ENCODE results near the gene ITGA11. TPM values are rescaled to one million over a fixed set of nuclear protein-coding genes. Genes with fewer than 3 reads are reported as not detected.

Gene ITGA11
- polyA plus RNA-seq, 4 donors, result 0.27 to 0.99 (median 0.48) TPM; not detected in 1

GRCh38 chr15:68316061-68316804, 115.7 kb downstream of the ITGA11 start:
- Histone ChIP-seq H3K9me3 (ENCODE audit: control insufficient read depth in 2 of 2, insufficient read depth in 1 of 2, low read depth in 1 of 2, low read length in 1 of 2) (no peaks in the 10 kb centered on the region), H3K4me3 (ENCODE audit: low read depth in 1 of 3, low read length in 3 of 3) (no peak overlapping the region), H3K36me3 (ENCODE audit: control insufficient read depth in 3 of 3, insufficient read depth in 2 of 3, low read depth in 1 of 3, low read length in 3 of 3) (peaks cover 0 to 2% (median 0%) of the 10 kb centered on the region in 3 donors), H3K4me1 (ENCODE audit: control insufficient read depth in 3 of 3, insufficient read depth in 2 of 3, low read depth in 1 of 3, low read length in 2 of 3) (no peaks in the 10 kb centered on the region), H3K27ac (ENCODE audit: low read depth in 1 of 3, low read length in 2 of 3) (no peak overlapping the region), H3K27me3 (ENCODE audit: control insufficient read depth in 3 of 3, insufficient read depth in 3 of 3, low read length in 3 of 3) (no peaks in the 10 kb centered on the region)
- DNase-seq (no peak), FAIRE-seq (no peak)
- WGBS, 3 donors, result 65 to 70% (median 70%) methylated on average over 16 to 17 of the region's 17 CpGs

- Histone ChIP-seq H3K9me3 (ENCODE audit: control insufficient read depth in 2 of 2, insufficient read depth in 1 of 2, low read depth in 1 of 2, low read length in 1 of 2) (no peaks in the 10 kb centered on the region), H3K27ac (ENCODE audit: low read depth in 1 of 3, low read length in 2 of 3) (no peak overlapping the region), H3K36me3 (ENCODE audit: control insufficient read depth in 3 of 3, insufficient read depth in 2 of 3, low read depth in 1 of 3, low read length in 3 of 3) (peaks cover 0 to 2% (median 0%) of the 10 kb centered on the region in 3 donors), H3K4me3 (ENCODE audit: low read depth in 1 of 3, low read length in 3 of 3) (no peak overlapping the region), H3K4me1 (ENCODE audit: control insufficient read depth in 3 of 3, insufficient read depth in 2 of 3, low read depth in 1 of 3, low read length in 2 of 3) (no peaks in the 10 kb centered on the region), H3K27me3 (ENCODE audit: control insufficient read depth in 3 of 3, insufficient read depth in 3 of 3, low read length in 3 of 3) (no peaks in the 10 kb centered on the region)
- 71 to 79% (median 75%) methylated on average over 11 of the region's 11 CpGs for WGBS, 3 donors
- DNase-seq (no peak), FAIRE-seq (no peak)
These were observed 116.4 kb downstream of the ITGA11 start for GRCh38 chr15:68315495-68316031.

- DNase-seq (no peak), FAIRE-seq (no peak)
- H3K9me3 ChIP-seq (ENCODE audit: control insufficient read depth in 2 of 2, insufficient read depth in 1 of 2, low read depth in 1 of 2, low read length in 1 of 2), result no peaks in the 10 kb centered on the region
- no peak overlapping the region for H3K27ac ChIP-seq (ENCODE audit: low read depth in 1 of 3, low read length in 2 of 3)
- no peaks in the 10 kb centered on the region for H3K4me1 ChIP-seq (ENCODE audit: control insufficient read depth in 3 of 3, insufficient read depth in 2 of 3, low read depth in 1 of 3, low read length in 2 of 3)
- no peak overlapping the region for H3K4me3 ChIP-seq (ENCODE audit: low read depth in 1 of 3, low read length in 3 of 3)
- no peaks in the 10 kb centered on the region for H3K27me3 ChIP-seq (ENCODE audit: control insufficient read depth in 3 of 3, insufficient read depth in 3 of 3, low read length in 3 of 3)
- H3K36me3 ChIP-seq (ENCODE audit: control insufficient read depth in 3 of 3, insufficient read depth in 2 of 3, low read depth in 1 of 3, low read length in 3 of 3), result peaks cover 0 to 2% (median 0%) of the 10 kb centered on the region in 3 donors
- 79 to 88% (median 79%) methylated on average over 1 of the region's 1 CpG for WGBS, 3 donors
These were observed 116.9 kb downstream of the ITGA11 start for GRCh38 chr15:68315035-68315434.

GRCh38 chr15:68314563-68314962, 117.4 kb downstream of the ITGA11 start:
- 32 to 73% (median 48%) methylated on average over 11 of the region's 11 CpGs for WGBS, 3 donors
- H3K27ac ChIP-seq (ENCODE audit: low read depth in 1 of 3, low read length in 2 of 3), result no peak overlapping the region

GRCh38 chr15:68313501-68314410, 118.2 kb downstream of the ITGA11 start:
- H3K9me3 ChIP-seq (ENCODE audit: control insufficient read depth in 2 of 2, insufficient read depth in 1 of 2, low read depth in 1 of 2, low read length in 1 of 2), result no peaks in the 10 kb centered on the region
- H3K4me1 ChIP-seq (ENCODE audit: control insufficient read depth in 3 of 3, insufficient read depth in 2 of 3, low read depth in 1 of 3, low read length in 2 of 3), result no peaks in the 10 kb centered on the region
- H3K4me3 ChIP-seq (ENCODE audit: low read depth in 1 of 3, low read length in 3 of 3), result no peak overlapping the region
- DNase-seq, result no peak
- 82 to 83% (median 83%) methylated on average over 18 of the region's 18 CpGs for WGBS, 3 donors
- H3K27me3 ChIP-seq (ENCODE audit: control insufficient read depth in 3 of 3, insufficient read depth in 3 of 3, low read length in 3 of 3), result no peaks in the 10 kb centered on the region
- H3K36me3 ChIP-seq (ENCODE audit: control insufficient read depth in 3 of 3, insufficient read depth in 2 of 3, low read depth in 1 of 3, low read length in 3 of 3), result peaks cover 0 to 2% (median 0%) of the 10 kb centered on the region in 3 donors
- no peak for FAIRE-seq
- H3K27ac ChIP-seq (ENCODE audit: low read depth in 1 of 3, low read length in 2 of 3), result no peak overlapping the region

More at GRCh38 chr15:68314563-68314962, 117.4 kb downstream of the ITGA11 start:
- Histone ChIP-seq H3K4me1 (ENCODE audit: control insufficient read depth in 3 of 3, insufficient read depth in 2 of 3, low read depth in 1 of 3, low read length in 2 of 3) (no peaks in the 10 kb centered on the region), H3K27me3 (ENCODE audit: control insufficient read depth in 3 of 3, insufficient read depth in 3 of 3, low read length in 3 of 3) (no peaks in the 10 kb centered on the region), H3K4me3 (ENCODE audit: low read depth in 1 of 3, low read length in 3 of 3) (no peak overlapping the region), H3K9me3 (ENCODE audit: control insufficient read depth in 2 of 2, insufficient read depth in 1 of 2, low read depth in 1 of 2, low read length in 1 of 2) (no peaks in the 10 kb centered on the region), H3K36me3 (ENCODE audit: control insufficient read depth in 3 of 3, insufficient read depth in 2 of 3, low read depth in 1 of 3, low read length in 3 of 3) (peaks cover 0 to 2% (median 0%) of the 10 kb centered on the region in 3 donors)
- FAIRE-seq (no peak), DNase-seq (no peak)

- Histone ChIP-seq H3K27ac (ENCODE audit: low read depth in 1 of 3, low read length in 2 of 3) (no peak overlapping the region), H3K4me3 (ENCODE audit: low read depth in 1 of 3, low read length in 3 of 3) (no peak overlapping the region), H3K9me3 (ENCODE audit: control insufficient read depth in 2 of 2, insufficient read depth in 1 of 2, low read depth in 1 of 2, low read length in 1 of 2) (no peaks in the 10 kb centered on the region), H3K27me3 (ENCODE audit: control insufficient read depth in 3 of 3, insufficient read depth in 3 of 3, low read length in 3 of 3) (no peaks in the 10 kb centered on the region), H3K4me1 (ENCODE audit: control insufficient read depth in 3 of 3, insufficient read depth in 2 of 3, low read depth in 1 of 3, low read length in 2 of 3) (no peaks in the 10 kb centered on the region), H3K36me3 (ENCODE audit: control insufficient read depth in 3 of 3, insufficient read depth in 2 of 3, low read depth in 1 of 3, low read length in 3 of 3) (peaks cover 0 to 2% (median 0%) of the 10 kb centered on the region in 3 donors)
- DNase-seq (no peak), FAIRE-seq (no peak)
- 82 to 89% (median 85%) methylated on average over 18 of the region's 18 CpGs for WGBS, 3 donors
These were observed 119.2 kb downstream of the ITGA11 start for GRCh38 chr15:68312701-68313204.

- no peaks in the 10 kb centered on the region for H3K4me1 ChIP-seq (ENCODE audit: control insufficient read depth in 3 of 3, insufficient read depth in 2 of 3, low read depth in 1 of 3, low read length in 2 of 3)
- no peaks in the 10 kb centered on the region for H3K27me3 ChIP-seq (ENCODE audit: control insufficient read depth in 3 of 3, insufficient read depth in 3 of 3, low read length in 3 of 3)
- no peaks in the 10 kb centered on the region for H3K9me3 ChIP-seq (ENCODE audit: control insufficient read depth in 2 of 2, insufficient read depth in 1 of 2, low read depth in 1 of 2, low read length in 1 of 2)
- WGBS, 3 donors, result 86 to 95% (median 88%) methylated on average over 3 of the region's 3 CpGs
- no peak overlapping the region for H3K27ac ChIP-seq (ENCODE audit: low read depth in 1 of 3, low read length in 2 of 3)
- no peak for DNase-seq
- H3K36me3 ChIP-seq (ENCODE audit: control insufficient read depth in 3 of 3, insufficient read depth in 2 of 3, low read depth in 1 of 3, low read length in 3 of 3), result peaks cover 0 to 2% (median 0%) of the 10 kb centered on the region in 3 donors
- no peak overlapping the region for H3K4me3 ChIP-seq (ENCODE audit: low read depth in 1 of 3, low read length in 3 of 3)
- no peak for FAIRE-seq
These were observed 120.0 kb downstream of the ITGA11 start for GRCh38 chr15:68311859-68312557.

GRCh38 chr15:68311464-68311835, 120.5 kb downstream of the ITGA11 start:
- no peak for DNase-seq

More at GRCh38 chr15:68311464-68311835, 120.5 kb downstream of the ITGA11 start:
- no peaks in the 10 kb centered on the region for H3K9me3 ChIP-seq (ENCODE audit: control insufficient read depth in 2 of 2, insufficient read depth in 1 of 2, low read depth in 1 of 2, low read length in 1 of 2)
- 89 to 100% (median 90%) methylated on average over 3 of the region's 3 CpGs for WGBS, 3 donors
- H3K27me3 ChIP-seq (ENCODE audit: control insufficient read depth in 3 of 3, insufficient read depth in 3 of 3, low read length in 3 of 3), result no peaks in the 10 kb centered on the region
- peaks cover 0 to 2% (median 0%) of the 10 kb centered on the region in 3 donors for H3K36me3 ChIP-seq (ENCODE audit: control insufficient read depth in 3 of 3, insufficient read depth in 2 of 3, low read depth in 1 of 3, low read length in 3 of 3)
- H3K4me1 ChIP-seq (ENCODE audit: control insufficient read depth in 3 of 3, insufficient read depth in 2 of 3, low read depth in 1 of 3, low read length in 2 of 3), result no peaks in the 10 kb centered on the region
- no peak overlapping the region for H3K4me3 ChIP-seq (ENCODE audit: low read depth in 1 of 3, low read length in 3 of 3)
- FAIRE-seq, result no peak
- H3K27ac ChIP-seq (ENCODE audit: low read depth in 1 of 3, low read length in 2 of 3), result no peak overlapping the region
